OCI-LY7 (cell line): ENCODE data around the gene WDR70. TPM values are rescaled to one million over a fixed set of nuclear protein-coding genes. Genes with fewer than 3 reads are reported as not detected.
"Not testable (repeated sequence)": the region's sequence is repeated elsewhere in the genome, so short reads cannot be mapped to it uniquely, and the experiment has no call there.

Experiments used
- BruUV-seq: library from RNA; stranded (reverse); fragments of 400-500 nt; replicated peaks from 2 replicates; lab custom pipeline; 2021; lab: Mats Ljungman, UMichigan
- CTCF ChIA-PET: fragments of 300-600 bp; sonication (Branson Sonifier 250); formaldehyde crosslinking; loops from one replicate; lab custom pipeline; 2022; ENCODE audit warnings: antibody characterized with exemption; ENCODE audit not compliant: unreplicated experiment; lab: Charles Lee
- POLR2A ChIA-PET: fragments of 300-600 bp; sonication (Branson Sonifier 250); formaldehyde crosslinking; loops from one replicate; lab custom pipeline; 2022; ENCODE audit warnings: antibody characterized with exemption; lab: Charles Lee
- DNase-seq: peaks from one replicate; pipeline ENCODE4 v3.0.0-alpha.2; 2015; ENCODE audit warnings: low spot score
- H2AFZ ChIP-seq: fragments of 200-600 bp; sonication (generic), shearing (Covaris generic); 2 replicates; pipeline ENCODE4 v1.6.1; 2014; ENCODE audit warnings: mild to moderate bottlenecking, antibody characterized with exemption, low read length, moderate library complexity
- H3K27ac ChIP-seq: fragments of 200-600 bp; sonication (generic); 2 replicates; pipeline ENCODE4 v1.5.1; 2014; ENCODE audit warnings: mixed run types, low read depth, mild to moderate bottlenecking, moderate library complexity, low read length, inconsistent platforms; ENCODE audit not compliant: poor library complexity, severe bottlenecking
- H3K36me3 ChIP-seq: fragments of 200-600 bp; sonication (generic); 2 replicates; pipeline ENCODE4 v1.6.1; 2014; ENCODE audit warnings: mild to moderate bottlenecking, antibody characterized with exemption, low read length, moderate library complexity, mixed read lengths; ENCODE audit not compliant: insufficient read depth
- H3K4me1 ChIP-seq: fragments of 200-600 bp; sonication (generic); 2 replicates; pipeline ENCODE4 v1.5.1; 2014; ENCODE audit warnings: mild to moderate bottlenecking, low read length; ENCODE audit not compliant: insufficient read depth, poor library complexity, severe bottlenecking
- H3K4me2 ChIP-seq: fragments of 200-600 bp; sonication (generic); 2 replicates; pipeline ENCODE4 v1.6.1; 2014; ENCODE audit warnings: mild to moderate bottlenecking, low read length
- H3K4me3 ChIP-seq: fragments of 200-600 bp; sonication (generic); 2 replicates; pipeline ENCODE4 v1.5.1; 2014; ENCODE audit warnings: mild to moderate bottlenecking, low read depth, low read length; ENCODE audit not compliant: poor library complexity, severe bottlenecking
- H3K79me2 ChIP-seq: fragments of 200-600 bp; sonication (generic); 2 replicates; pipeline ENCODE4 v1.6.1; 2016; ENCODE audit warnings: low read depth, mild to moderate bottlenecking, low read length, moderate library complexity, mixed read lengths; ENCODE audit not compliant: insufficient read depth
- H3K9me2 ChIP-seq: fragments of 200-600 bp; sonication (generic); 2 replicates; pipeline ENCODE4 v1.6.1; 2016; ENCODE audit warnings: mild to moderate bottlenecking, low read length, mixed read lengths; ENCODE audit not compliant: insufficient read depth
- H3K9me3 ChIP-seq: fragments of 200-600 bp; sonication (generic); 2 replicates; pipeline ENCODE4 v1.6.1; 2014; ENCODE audit warnings: mild to moderate bottlenecking, mixed run types, low read length, mixed read lengths
- H4K20me1 ChIP-seq: fragments of 200-600 bp; sonication (generic); 2 replicates; pipeline ENCODE4 v1.6.1; 2014; ENCODE audit warnings: mild to moderate bottlenecking, antibody characterized with exemption, low read length, moderate library complexity, mixed read lengths; ENCODE audit not compliant: insufficient read depth
- CTCF ChIP-seq: fragments of 200-600 bp; sonication (generic); conservative IDR thresholded peaks from 2 replicates; pipeline ENCODE4 v1.5.1; 2014; ENCODE audit warnings: mild to moderate bottlenecking, antibody characterized with exemption, low read length, moderate library complexity, mixed read lengths
- EZH2phosphoT487 ChIP-seq: fragments of 200-600 bp; sonication (generic); IDR thresholded peaks from 2 replicates; pipeline ENCODE4 v1.6.1; 2018; ENCODE audit warnings: low read depth, borderline replicate concordance, mild to moderate bottlenecking, mixed run types, antibody characterized with exemption, low read length, moderate library complexity, mixed read lengths
- intact Hi-C: fragments of 100-400 bp; cut with micrococcal nuclease; formaldehyde crosslinking; loops from one replicate; pipeline ENCODE4 v1.10.0; 2022; ENCODE audit not compliant: unreplicated experiment
- total RNA-seq, 2 experiments: library from RNA; depleted of rRNA in 1 of 2; stranded (reverse); fragments of >200 nt in 1 of 2; shearing (Covaris generic) in 1 of 2; gene quantifications; 2 replicates each; pipeline ENCODE4 v1.2.3, GENCODE V29; 2014 to 2022

Gene WDR70
- total RNA-seq, 2 experiments from 2014 or later, result 26.2 to 35.4 TPM

DNA sequence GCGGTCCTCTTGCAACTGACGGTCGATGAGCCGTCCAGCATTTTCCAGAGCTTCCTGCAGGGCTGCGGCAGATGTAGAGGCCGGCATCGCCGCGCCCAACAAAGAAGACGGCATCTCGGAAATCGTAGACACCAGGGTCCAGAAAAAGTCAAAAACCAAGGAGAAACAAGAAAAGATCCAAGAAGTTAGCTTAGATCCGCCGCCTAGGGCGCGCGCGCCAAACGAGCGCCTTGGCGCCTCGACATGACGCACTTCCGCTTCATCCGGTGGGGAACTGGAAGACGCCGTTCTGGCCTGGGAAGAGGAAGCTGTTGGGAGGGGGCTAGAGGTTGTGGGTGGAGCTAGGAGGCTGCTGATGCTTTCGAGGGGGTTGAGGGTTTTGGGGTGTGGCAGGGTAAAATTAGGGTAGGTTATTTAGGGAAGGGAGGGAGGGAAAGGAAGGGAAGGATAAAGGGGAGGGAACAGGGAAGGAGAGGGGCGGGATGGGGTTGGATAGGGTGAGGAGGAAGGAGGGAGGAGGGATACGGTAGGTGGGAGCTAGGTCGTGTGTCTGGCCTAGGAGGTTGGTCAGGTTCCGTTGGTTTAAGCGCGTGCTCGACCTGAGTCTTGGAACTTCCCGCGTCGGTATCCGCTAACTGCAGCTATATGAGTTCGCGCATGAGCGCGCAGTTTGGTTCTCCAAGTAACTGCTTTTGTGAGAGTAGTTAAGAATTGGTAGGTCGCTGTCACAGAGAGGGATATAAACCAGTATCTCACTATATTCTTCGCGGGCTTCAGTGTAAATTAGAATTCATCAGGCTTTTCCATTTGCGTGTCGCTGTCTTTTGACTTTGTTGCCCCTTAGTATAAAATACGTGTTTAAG lies 8.0 kb upstream of the WDR70 start, which contains the start of gene NUP155:
TSS of gene NUP155 (minus strand) at position 243 of the 863 bp plus-strand sequence. CDS start at position 114, 129 bp downstream.
- intact Hi-C loops, result no loop called here
- TF ChIP-seq EZH2phosphoT487 (no peak), CTCF (no peak)
- Histone ChIP-seq H4K20me1 (peaks cover 15% of the 10 kb centered on the region), H3K9me2 (no peaks in the 10 kb centered on the region), H2AFZ (peak within 1 kb of the TSS; percentile 94), H3K4me1 (peaks cover 24% of the 10 kb centered on the region), H3K9me3 (no peaks in the 10 kb centered on the region), H3K79me2 (peaks cover 50% of the 10 kb centered on the region), H3K27ac (peak within 1 kb of the TSS; percentile 57), H3K36me3 (peaks cover 30% of the 10 kb centered on the region; the same call in 1 of the 2 replicates), H3K4me2 (peak within 1 kb of the TSS; percentile 82), H3K4me3 (peak within 1 kb of the TSS; percentile 98)
- no TSS peak for BruUV-seq
- POLR2A ChIA-PET, result interaction anchor here (0.6 to 3.9 kb wide), 16 partner anchors 9 to 1702 kb away, joined by 3 to 34 read pairs (median 4); partner anchors contain the start of gene WDR70
- CTCF ChIA-PET, result interaction anchor here (0.9 kb wide), 1 partner anchor 8 kb away, joined by 3 read pairs; no protein-coding TSS in a partner anchor
- peak; percentile 93 for DNase-seq

DNA sequence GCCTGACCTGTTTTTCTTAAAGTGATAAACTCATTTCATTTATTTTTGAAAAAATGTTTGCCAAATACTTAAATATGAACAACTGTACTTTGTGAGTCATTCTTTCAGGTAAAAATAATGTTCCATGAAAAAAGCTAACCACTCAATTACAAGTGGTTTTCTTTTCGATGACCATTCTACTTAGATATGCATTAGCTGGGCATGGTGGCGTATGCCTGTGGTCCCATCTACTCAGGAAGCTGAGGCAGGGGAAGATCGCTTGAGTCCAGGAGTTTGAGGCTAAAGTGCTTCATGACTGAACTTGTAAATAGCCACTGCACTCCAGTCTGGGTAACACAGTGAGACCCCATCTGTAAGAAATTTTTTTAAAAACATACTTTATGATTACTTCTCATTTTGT lies 4.0 kb upstream of the WDR70 start:
- no peak overlapping the region for H3K4me3 ChIP-seq
- peaks cover 19% of the 10 kb centered on the region for H3K79me2 ChIP-seq
- ChIA-PET CTCF (no interaction called here), POLR2A (no interaction called here)
- no peaks in the 10 kb centered on the region for H3K36me3 ChIP-seq
- H4K20me1 ChIP-seq, result no peaks in the 10 kb centered on the region
- no peak for TF ChIP-seq CTCF
- intact Hi-C loops, result no loop called here
- peaks cover 8% of the 10 kb centered on the region for H3K4me1 ChIP-seq
- DNase-seq, result no peak
- H3K9me2 ChIP-seq, result no peaks in the 10 kb centered on the region
- no peak overlapping the region for H2AFZ ChIP-seq
- H3K4me2 ChIP-seq, result no peak overlapping the region
- no peak overlapping the region for H3K27ac ChIP-seq
- H3K9me3 ChIP-seq, result no peaks in the 10 kb centered on the region
- no TSS peak for BruUV-seq

GRCh38 chr5:37378066-37378465 lies 1.1 kb upstream of the WDR70 start:
- H3K4me3 ChIP-seq, H2AFZ ChIP-seq, BruUV-seq, H3K4me1 ChIP-seq, H3K27ac ChIP-seq, intact Hi-C loops, DNase-seq, H3K36me3 ChIP-seq, CTCF ChIA-PET, H3K9me2 ChIP-seq, H3K9me3 ChIP-seq, H3K4me2 ChIP-seq, H3K79me2 ChIP-seq, H4K20me1 ChIP-seq: not testable (repeated sequence)
- POLR2A ChIA-PET, result interaction anchor here (2.1 kb wide), 1 partner anchor 12 kb away, joined by 11 read pairs; no protein-coding TSS in a partner anchor
